HG03439 (cell line): ENCODE results near the gene DNER.

Experiments
- ATAC-seq: cut with Tn5 transposase; IDR thresholded peaks from one replicate; pipeline ENCODE4 v1.9.1; 2021; ENCODE audit warnings: mild to moderate bottlenecking, moderate library complexity; ENCODE audit not compliant: unreplicated experiment

The DNER gene

GRCh38 chr2:229446350-229446749 lies 268.0 kb downstream of the DNER start:
- ATAC-seq: no peak

- no peak for ATAC-seq
These were observed 268.7 kb downstream of the DNER start for GRCh38 chr2:229445501-229446211.

- no peak for ATAC-seq
These were observed 269.3 kb downstream of the DNER start for GRCh38 chr2:229445019-229445418.

GRCh38 chr2:229443546-229444268 lies 270.6 kb downstream of the DNER start:
- no peak for ATAC-seq

- ATAC-seq: no peak
These were observed 271.2 kb downstream of the DNER start for GRCh38 chr2:229443141-229443540.

- no peak for ATAC-seq
These were observed 275.8 kb downstream of the DNER start for GRCh38 chr2:229438430-229439159.

GRCh38 chr2:229437467-229437866 lies 276.9 kb downstream of the DNER start:
- no peak for ATAC-seq

GRCh38 chr2:229434187-229434586 lies 280.2 kb downstream of the DNER start:
- ATAC-seq: no peak

GRCh38 chr2:229433351-229433750 lies 281.0 kb downstream of the DNER start:
- ATAC-seq: no peak

GRCh38 chr2:229431327-229431954 lies 282.9 kb downstream of the DNER start:
- ATAC-seq: no peak

GRCh38 chr2:229429589-229429988 lies 284.8 kb downstream of the DNER start:
- ATAC-seq: no peak

- no peak for ATAC-seq
These were observed 287.9 kb downstream of the DNER start for GRCh38 chr2:229426464-229426863.

- no peak for ATAC-seq
These were observed 288.8 kb downstream of the DNER start for GRCh38 chr2:229425598-229425997.

- ATAC-seq: no peak
These were observed 292.3 kb downstream of the DNER start for GRCh38 chr2:229422063-229422462.

- ATAC-seq: no peak
These were observed 295.2 kb downstream of the DNER start for GRCh38 chr2:229419158-229419557.

- no peak for ATAC-seq
These were observed 296.4 kb downstream of the DNER start for GRCh38 chr2:229417916-229418315.

GRCh38 chr2:229417176-229417575 lies 297.2 kb downstream of the DNER start:
- no peak for ATAC-seq

GRCh38 chr2:229416116-229416694 lies 298.1 kb downstream of the DNER start:
- ATAC-seq: no peak

- ATAC-seq: no peak
These were observed 299.7 kb downstream of the DNER start for GRCh38 chr2:229414631-229415030.

GRCh38 chr2:229412686-229413085 lies 301.7 kb downstream of the DNER start:
- no peak for ATAC-seq

GRCh38 chr2:229410946-229411345 lies 303.4 kb downstream of the DNER start:
- ATAC-seq: no peak
